GM21526 (cell line): ENCODE results near the gene FXYD5.
"Not testable (repeated sequence)": the region's sequence is repeated elsewhere in the genome, so short reads cannot be mapped to it uniquely, and the experiment has no call there.

Source experiments
- ATAC-seq: cut with Tn5 transposase; IDR thresholded peaks from one replicate; pipeline ENCODE4 v1.9.1; 2021; ENCODE audit warnings: moderate library complexity; ENCODE audit not compliant: unreplicated experiment, low FRiP score

FXYD5 gene

GRCh38 chr19:35176181-35176570 is 21.6 kb downstream of the FXYD5 start:
- no peak for ATAC-seq

GRCh38 chr19:35177377-35178274 is 23.1 kb downstream of the FXYD5 start:
- no peak for ATAC-seq

- no peak for ATAC-seq
These were observed 24.2 kb downstream of the FXYD5 start for GRCh38 chr19:35178701-35179100.

DNA sequence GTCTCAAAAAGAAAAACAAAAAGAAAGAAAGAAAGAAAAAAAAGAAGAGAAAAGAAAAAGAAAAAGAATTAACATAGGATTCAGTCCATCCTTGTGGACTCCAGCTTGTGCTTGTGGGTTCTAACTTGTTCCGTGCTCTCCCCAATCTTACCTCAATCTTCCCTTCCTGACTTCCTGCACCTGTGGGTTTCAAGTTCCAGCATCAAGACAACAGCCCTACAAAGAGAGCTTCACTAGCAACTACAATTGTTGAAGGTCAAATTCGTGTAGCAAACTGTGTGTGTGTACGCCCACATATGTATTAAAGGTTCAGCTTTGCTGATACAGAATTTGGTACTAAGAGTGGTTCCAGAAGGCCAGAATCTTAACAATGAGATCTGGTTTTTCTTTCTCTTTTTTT is 25.3 kb downstream of the FXYD5 start:
- ATAC-seq = no peak

GRCh38 chr19:35181387-35181786 is 26.9 kb downstream of the FXYD5 start:
- ATAC-seq = no peak

DNA sequence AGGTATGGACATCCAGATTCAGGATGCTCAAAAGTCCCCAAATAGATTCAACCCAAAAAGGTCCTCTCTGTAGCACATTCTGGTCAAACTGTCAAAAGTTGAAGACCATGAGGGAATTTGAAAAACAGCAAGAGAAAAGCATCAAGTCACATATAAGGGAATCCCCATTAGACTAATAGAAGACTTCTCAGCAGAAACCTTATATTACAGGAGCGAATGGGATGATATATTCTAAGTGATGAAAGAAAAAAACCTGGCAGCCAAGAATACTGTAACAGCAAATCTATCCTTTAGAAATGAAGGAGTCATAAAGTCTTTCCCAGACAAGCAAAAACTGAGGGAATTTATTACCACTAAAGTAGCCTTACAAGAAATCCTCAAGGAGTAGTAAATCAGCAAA is 29.7 kb downstream of the FXYD5 start:
- no peak for ATAC-seq

GRCh38 chr19:35184884-35185283 is 30.3 kb downstream of the FXYD5 start:
- no peak for ATAC-seq

DNA sequence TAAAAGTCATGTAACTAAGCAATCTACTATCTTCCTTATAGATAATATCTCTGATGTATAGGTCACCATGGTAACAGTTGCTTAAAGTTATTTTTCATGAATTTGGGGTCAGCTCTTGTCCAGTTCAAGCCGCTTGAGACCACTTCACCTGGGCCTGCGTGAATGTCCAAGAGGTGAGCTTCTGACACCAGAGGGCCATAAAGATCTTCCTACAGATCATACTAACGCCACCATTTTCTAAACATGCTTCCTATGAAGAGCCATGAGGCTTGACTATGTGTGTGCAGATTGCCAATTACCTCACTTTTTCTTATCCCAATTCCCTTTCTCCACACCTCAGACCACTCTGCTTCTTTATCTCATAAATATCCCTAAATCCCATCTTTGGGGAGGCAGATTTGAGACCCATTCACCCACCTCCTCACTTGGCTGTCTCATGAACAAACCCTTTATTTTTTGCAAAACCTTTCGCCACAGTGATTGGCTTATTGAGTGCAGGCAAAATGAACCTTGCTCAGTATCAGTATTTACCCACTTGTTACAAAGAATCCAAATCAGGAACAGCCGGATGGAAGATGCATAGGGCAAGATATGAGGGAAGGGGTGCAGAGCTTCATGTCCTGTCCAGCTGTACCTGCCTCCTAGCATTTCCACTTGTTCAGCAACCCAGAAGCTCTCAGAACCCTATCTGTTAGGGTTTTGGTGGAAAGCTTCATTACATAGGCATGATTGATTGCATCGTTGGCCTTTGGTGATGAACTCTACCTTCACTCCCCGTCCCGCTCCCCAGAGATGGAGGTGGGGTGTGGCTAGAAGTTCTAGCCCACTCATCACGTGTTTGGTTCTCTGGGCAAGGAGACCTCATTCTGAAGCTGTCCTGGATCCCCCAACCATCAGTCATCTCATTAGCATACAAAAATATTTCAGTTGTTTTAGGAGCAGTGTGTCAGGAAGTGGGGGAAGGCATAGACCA is 39.8 kb downstream of the FXYD5 start:
- no peak for ATAC-seq

DNA sequence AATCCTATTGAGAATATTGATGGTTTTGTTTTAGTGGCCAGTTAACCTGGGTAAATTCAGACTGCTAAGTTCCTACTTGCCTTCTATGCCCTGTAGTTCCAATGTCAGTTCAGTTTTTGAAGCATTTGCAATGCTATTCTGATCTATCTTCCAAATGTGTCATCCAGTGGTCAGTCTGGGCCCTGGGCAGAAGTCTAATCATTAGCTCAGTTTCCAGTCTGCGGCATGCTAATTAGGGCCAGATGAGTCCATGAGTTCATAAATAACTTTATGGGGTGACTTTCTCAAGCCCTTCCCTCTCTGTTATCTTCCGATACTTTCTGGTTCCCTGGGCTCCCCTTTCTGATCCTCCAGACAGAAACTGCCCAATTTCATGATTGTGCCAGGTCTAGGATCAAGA is 41.3 kb downstream of the FXYD5 start:
- no peak for ATAC-seq

DNA sequence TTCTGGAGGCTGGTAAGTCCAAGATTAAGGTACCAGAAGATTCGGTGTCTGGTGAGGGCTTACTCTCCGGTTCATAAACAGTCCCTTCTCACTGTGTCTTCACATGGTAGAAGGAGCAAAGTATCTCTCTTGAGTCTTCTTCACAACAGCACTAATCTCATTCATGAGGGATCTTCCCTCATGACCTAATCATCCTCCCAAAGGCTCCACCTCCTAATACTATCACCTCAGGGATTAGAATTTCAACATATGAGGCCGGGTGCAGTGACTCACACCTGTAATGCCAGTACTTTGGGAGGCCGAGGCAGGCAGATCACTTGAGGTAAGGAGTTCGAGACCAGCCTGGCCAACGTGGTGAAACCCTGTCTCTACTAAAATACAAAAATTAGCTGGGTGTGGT is 42.3 kb downstream of the FXYD5 start:
- ATAC-seq = not testable (repeated sequence)

DNA sequence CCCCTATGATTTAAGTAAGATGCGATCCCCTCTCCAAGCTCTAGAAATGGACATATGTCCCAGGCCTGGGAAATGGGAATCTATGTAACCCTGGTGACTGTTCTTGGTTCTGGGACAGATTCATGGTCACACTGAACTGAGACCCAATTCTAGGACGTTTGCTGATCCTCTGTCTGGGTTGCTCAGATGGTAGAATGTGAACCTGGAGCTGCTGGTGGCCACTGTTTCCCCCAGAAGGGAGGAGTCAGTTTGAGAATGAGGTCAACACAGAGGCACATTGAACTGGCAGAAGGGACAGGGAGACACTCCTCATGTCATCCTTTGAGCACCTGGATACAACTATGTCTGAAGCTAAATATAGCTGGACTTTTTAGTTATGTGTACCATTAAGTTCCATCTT is 44.9 kb downstream of the FXYD5 start:
- no peak for ATAC-seq

GRCh38 chr19:35202722-35203688 is 48.5 kb downstream of the FXYD5 start:
- no peak for ATAC-seq

GRCh38 chr19:35204799-35205732 is 50.5 kb downstream of the FXYD5 start:
- no peak for ATAC-seq

DNA sequence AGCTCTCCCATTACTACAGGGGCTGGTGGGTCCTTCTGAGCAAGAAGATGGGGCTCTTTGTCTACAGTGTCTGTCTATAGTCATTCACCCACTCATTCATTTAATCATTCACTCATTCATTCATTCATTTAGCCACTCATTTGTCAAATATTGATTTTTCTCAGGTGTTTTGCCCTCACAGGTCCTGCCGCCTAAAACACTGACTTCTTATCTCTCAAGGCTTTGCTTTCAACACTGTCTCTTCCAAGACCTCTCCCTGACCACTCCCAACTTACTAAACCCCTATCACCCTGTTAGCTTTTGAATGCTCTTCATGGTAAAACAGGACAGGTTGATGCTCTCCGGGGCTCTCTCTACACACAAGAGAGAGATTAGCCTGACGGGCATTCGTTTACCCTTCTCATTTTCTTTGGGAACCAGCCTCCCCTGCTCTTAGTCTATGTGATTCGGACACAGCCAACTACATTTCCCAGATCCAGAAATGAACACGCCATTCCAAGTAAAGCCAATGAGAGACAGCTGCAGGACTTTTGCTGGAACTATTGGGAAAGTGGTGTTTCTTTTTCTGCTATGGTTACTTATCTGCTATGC is 51.3 kb downstream of the FXYD5 start:
- no peak for ATAC-seq

DNA sequence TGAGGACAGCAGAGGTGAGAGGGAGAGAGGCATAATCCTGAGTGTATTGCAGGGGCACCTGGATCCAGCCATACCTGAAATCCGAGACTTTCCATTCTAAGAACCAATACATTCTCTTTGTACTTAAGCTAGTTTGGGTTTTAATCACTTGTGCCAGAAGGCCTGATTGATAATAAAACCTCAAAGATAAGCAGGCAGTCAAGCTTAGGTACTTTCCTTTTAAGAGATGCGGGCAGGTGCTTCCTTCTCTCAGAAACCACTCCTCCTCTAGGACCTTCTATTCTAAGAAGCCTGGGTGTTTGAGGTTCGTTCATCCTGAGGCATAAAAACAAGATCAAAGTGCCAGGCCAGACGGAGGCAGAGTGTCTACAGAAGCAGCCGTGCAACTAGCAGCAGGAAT is 51.8 kb downstream of the FXYD5 start:
- no peak for ATAC-seq

DNA sequence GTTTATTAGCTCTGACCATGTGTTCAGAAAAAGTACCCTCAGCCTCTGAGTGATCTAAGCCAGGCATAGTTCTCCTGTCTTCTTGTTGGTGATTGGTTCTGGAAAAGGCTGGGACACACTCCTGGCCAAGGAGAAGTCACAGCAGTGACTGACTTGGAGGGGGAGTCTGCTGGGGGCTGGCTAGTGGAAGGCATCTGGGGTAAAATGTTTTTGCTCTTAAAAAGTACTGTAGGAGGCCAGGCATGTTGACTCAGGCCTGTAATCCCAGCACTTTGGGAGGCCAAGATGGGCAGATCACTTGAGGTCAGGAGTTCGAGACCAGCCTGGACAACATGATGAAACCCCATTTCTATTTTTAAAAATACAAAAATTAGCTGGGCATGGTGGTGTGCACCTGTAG is 52.3 kb downstream of the FXYD5 start:
- ATAC-seq = no peak

DNA sequence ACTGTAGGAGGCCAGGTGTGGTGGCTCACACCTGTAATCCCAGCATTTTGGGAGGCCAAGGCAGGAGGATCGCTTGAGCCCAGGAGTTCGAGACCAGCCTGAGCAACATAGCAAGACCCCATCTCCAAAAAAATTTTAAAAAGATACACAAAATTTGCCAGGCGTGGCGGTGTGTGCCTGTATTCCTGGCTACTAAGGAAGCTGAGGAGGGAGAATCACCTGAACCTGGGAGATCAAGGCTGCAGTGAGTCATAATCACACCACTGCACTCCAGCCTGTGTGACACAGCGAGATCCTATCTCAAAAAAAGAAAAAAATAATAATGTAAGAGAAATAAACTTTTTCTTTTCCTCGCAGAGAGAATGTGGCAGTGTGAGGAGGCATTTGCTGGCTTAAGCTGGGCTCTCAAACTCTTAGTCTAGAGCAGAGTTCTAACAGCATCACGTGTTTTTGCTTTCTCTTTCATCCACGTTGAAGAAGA is 52.9 kb downstream of the FXYD5 start:
- no peak for ATAC-seq

GRCh38 chr19:35208121-35208520 is 53.6 kb downstream of the FXYD5 start:
- no peak for ATAC-seq

DNA sequence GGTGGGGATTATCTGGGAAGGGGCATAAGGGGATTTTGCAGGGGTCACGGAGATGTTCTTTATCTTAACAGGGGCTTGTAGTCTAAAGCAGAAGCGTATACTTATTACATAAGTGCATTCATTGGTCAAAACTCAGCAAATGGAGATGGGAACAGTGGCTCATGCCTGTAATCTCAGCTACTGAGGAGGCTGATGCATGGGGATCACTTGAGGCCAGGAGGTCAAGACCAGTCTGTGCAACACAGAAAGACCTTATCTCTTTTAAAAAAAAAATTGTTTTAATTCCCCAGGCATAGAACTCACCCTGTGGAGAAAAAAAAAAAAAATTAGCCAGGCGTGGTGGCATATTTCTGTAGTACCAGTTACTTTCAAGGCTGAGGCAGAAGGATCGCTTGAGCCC is 55.1 kb downstream of the FXYD5 start:
- ATAC-seq = no peak
